Activated CD8-positive, alpha-beta memory T cell treated with anti-CD3 and anti-CD28 coated beads, Interleukin-2, amount 50 U/mL, for 48 hours (primary cell): ENCODE results near the gene BCL2L12.
"Not testable (repeated sequence)": the region's sequence is repeated elsewhere in the genome, so short reads cannot be mapped to it uniquely, and the experiment has no call there.

Source experiments
- DNase-seq: peaks from one replicate; pipeline ENCODE4 v3.0.0-alpha.2; 2020

The BCL2L12 gene

DNA sequence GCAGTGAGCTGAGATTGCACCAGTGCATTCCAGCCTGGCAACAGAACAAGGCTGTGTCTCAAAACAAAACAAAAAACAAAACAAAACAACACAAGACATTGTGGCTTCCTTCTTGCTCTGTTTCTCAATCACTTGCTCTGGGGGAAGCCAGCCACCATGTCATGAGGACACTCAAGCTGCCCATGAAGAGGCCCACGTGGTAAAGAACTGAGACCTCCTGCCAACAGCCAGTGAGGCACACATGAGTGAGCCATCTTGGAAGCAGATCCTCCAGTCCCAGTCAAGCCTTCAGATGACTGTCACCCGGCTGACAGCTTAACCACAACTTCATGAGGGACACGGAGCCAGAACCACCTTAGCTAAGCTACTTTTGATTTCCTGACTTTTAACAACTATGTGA, 50.4 kb downstream of the BCL2L12 start:
- DNase-seq, result no peak

DNA sequence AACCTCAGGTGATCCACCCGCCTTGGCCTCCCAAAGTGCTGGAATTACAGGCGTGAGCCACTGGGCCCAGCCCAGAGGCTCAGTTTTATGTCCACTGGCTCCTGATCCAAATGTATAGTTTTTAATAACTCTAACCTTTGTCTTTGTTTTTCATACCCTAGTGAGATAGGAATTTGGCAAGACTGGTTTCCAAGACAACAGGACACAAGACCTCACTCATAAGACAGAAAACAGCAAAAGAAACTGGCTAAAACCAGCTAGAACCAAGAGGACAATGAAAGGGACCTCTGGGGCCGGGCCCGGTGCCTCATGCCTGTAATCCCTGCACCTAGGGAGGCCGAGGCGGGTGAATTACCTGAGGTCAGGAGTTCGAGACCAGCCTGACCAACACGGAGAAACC, 52.8 kb downstream of the BCL2L12 start:
- DNase-seq, result no peak

DNA sequence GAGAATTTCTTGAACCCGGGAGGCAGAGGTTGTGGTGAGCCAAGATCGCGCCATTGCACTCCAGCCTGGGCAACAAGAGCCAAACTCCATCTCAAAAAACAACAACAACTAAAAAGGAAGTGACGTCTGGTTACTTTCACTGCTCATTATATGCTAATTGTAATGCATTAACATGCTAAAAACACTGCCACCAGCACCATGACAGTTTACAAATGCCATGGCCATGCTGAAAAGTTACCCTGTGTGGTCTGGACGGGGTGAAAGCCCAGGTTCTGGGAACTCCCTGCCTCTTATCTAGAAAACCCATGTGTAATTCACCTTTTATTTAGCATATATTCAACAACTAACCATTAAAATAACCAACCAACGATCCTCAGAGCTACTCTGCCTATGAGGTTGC, 53.3 kb downstream of the BCL2L12 start:
- DNase-seq, result no peak

DNA sequence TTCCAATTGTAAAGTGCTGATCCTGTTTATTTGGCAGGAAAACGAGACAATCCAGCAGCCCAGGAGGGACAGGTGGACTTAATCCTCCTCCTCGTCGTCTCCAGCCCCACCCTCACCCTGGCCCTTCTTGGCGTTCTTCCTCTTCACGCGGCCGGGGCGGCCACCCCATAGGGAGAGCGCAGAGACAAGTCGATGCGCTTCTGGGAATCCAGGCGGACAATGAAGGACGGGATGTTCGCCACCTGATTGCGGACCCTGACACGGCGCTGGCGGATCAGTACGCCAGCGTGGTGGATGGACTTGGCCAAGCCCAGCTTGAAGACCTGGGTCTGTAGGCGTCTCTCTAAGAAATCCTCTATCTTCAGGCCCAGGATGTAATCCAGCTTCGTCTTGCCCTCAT, 53.7 kb downstream of the BCL2L12 start:
- DNase-seq, result not testable (repeated sequence)
